Endothelial cell of umbilical vein (primary cell): ENCODE results near the gene ACAD11. TPM values are rescaled to one million over a fixed set of nuclear protein-coding genes. Genes with fewer than 3 reads are reported as not detected.

Experiments used
- BruUV-seq: library from RNA; stranded (reverse); fragments of 400-500 nt; replicated peaks from 2 replicates; lab custom pipeline; 2021; lab: Mats Ljungman, UMichigan
- CTCF ChIA-PET: fragments of 300-600, 350-600 bp; sonication (Branson Sonifier 250); formaldehyde crosslinking; loops from one replicate; lab custom pipeline; 2021; ENCODE audit warnings: antibody characterized with exemption, inconsistent platforms; lab: Charles Lee
- POLR2A ChIA-PET: fragments of 300-600, 350-600 bp; sonication (Branson Sonifier 250); formaldehyde crosslinking; loops from one replicate; lab custom pipeline; 2021; ENCODE audit warnings: antibody characterized with exemption, inconsistent platforms; lab: Charles Lee
- DNase-seq: peaks from one replicate; pipeline ENCODE4 v3.0.0-alpha.2; 2011; ENCODE audit warnings: low read depth, low spot score
- FAIRE-seq: peaks from 2 replicates; lab custom pipeline; 2011; peaks lifted over from hg19 to GRCh38; lab: Jason Lieb, UNC
- H2AFZ ChIP-seq: 2 replicates; pipeline ENCODE4 v1.6.0; 2012; ENCODE audit warnings: low read depth, low read length, control low read depth, inconsistent platforms
- H3K27ac ChIP-seq: 2 replicates; pipeline ENCODE4 v1.5.1; 2011; ENCODE audit warnings: low read depth, mild to moderate bottlenecking, control low read depth, low read length, moderate library complexity; ENCODE audit not compliant: insufficient read depth
- H3K27me3 ChIP-seq, 2 experiments: 2 replicates each; pipeline versions ENCODE4 v1.6.0 to v1.6.1; 2011; ENCODE audit warnings: low read length in 2 of 2, mixed read lengths in 1 of 2; ENCODE audit not compliant: control insufficient read depth in 2 of 2, insufficient read depth in 2 of 2
- H3K36me3 ChIP-seq, 2 experiments: 2 replicates in 1 of 2; 3 replicates in 1 of 2; pipeline ENCODE4 v1.5.1; 2011; ENCODE audit warnings: low read length in 2 of 2, mild to moderate bottlenecking in 1 of 2, moderate library complexity in 1 of 2; ENCODE audit not compliant: control insufficient read depth in 2 of 2, insufficient read depth in 2 of 2; ENCODE audit errors: extremely low read depth in 1 of 2
- H3K4me1 ChIP-seq: 3 replicates; pipeline ENCODE4 v1.5.1; 2011; ENCODE audit warnings: mild to moderate bottlenecking, low read length; ENCODE audit not compliant: control insufficient read depth, insufficient read depth; ENCODE audit errors: extremely low read depth
- H3K4me2 ChIP-seq: 2 replicates; pipeline ENCODE4 v1.6.1; 2011; ENCODE audit warnings: low read length, control low read depth, mixed read lengths; ENCODE audit not compliant: insufficient read depth
- H3K4me3 ChIP-seq, 3 experiments: fragments of 200-600 bp in 1 of 3; sonication (generic), shearing (Covaris generic) in 1 of 3; replicated peaks in 1 of 3; 2 replicates each; pipeline ENCODE4 v1.5.1; 2011 to 2016; ENCODE audit warnings: control low read depth in 3 of 3, low read length in 3 of 3, mild to moderate bottlenecking in 2 of 3, inconsistent platforms in 1 of 3, low read depth in 1 of 3, moderate library complexity in 1 of 3; ENCODE audit not compliant: insufficient read depth in 1 of 3
- H3K79me2 ChIP-seq: 2 replicates; pipeline ENCODE4 v1.6.0; 2012; ENCODE audit warnings: low read length, inconsistent platforms; ENCODE audit not compliant: control insufficient read depth, insufficient read depth
- H3K9ac ChIP-seq: replicated peaks from 2 replicates; pipeline ENCODE3; 2011; ENCODE audit warnings: low read length, control low read depth; ENCODE audit not compliant: insufficient read depth; ENCODE audit errors: extremely low read depth
- H3K9me1 ChIP-seq: replicated peaks from 3 replicates; pipeline ENCODE4 v1.6.0; 2011; ENCODE audit warnings: mild to moderate bottlenecking, low read length; ENCODE audit not compliant: control insufficient read depth, insufficient read depth; ENCODE audit errors: extremely low read depth
- H3K9me3 ChIP-seq: replicated peaks from 2 replicates; pipeline ENCODE4 v1.5.1; 2012; ENCODE audit warnings: low read length, inconsistent platforms; ENCODE audit not compliant: control insufficient read depth, insufficient read depth
- H4K20me1 ChIP-seq: replicated peaks from 2 replicates; pipeline ENCODE3; 2011; ENCODE audit warnings: mild to moderate bottlenecking, low read length; ENCODE audit not compliant: control insufficient read depth, insufficient read depth; ENCODE audit errors: extremely low read depth
- EZH2 ChIP-seq: IDR thresholded peaks from 2 replicates; pipeline ENCODE4 v1.6.1; 2012; ENCODE audit warnings: borderline replicate concordance, low read depth, mild to moderate bottlenecking, moderate library complexity, low read length, inconsistent platforms; ENCODE audit not compliant: severe bottlenecking
- FOS ChIP-seq: IDR thresholded peaks from 2 replicates; pipeline ENCODE4 v1.6.1; 2011; ENCODE audit warnings: mild to moderate bottlenecking, low read length, moderate library complexity, borderline replicate concordance; ENCODE audit not compliant: insufficient read depth
- GATA2 ChIP-seq: IDR thresholded peaks from 2 replicates; pipeline ENCODE4 v1.7.0; 2011; ENCODE audit warnings: low read depth, mild to moderate bottlenecking, moderate library complexity, mixed read lengths, low read length; ENCODE audit not compliant: insufficient read length, insufficient read depth
- JUN ChIP-seq: IDR thresholded peaks from 2 replicates; pipeline ENCODE4 v1.6.1; 2011; ENCODE audit warnings: borderline replicate concordance, low read depth; ENCODE audit not compliant: insufficient read length, insufficient read depth
- MAX ChIP-seq: IDR thresholded peaks from 2 replicates; pipeline ENCODE4 v1.6.1; 2011; ENCODE audit not compliant: insufficient read depth, insufficient read length
- MYC ChIP-seq: IDR thresholded peaks from one replicate; pipeline ENCODE4 v1.6.1; 2011; ENCODE audit warnings: mild to moderate bottlenecking, low read depth, low read length
- POLR2A ChIP-seq: IDR thresholded peaks from 2 replicates; pipeline ENCODE4 v1.6.1; 2012; ENCODE audit warnings: low read depth, mild to moderate bottlenecking, control low read depth, low read length
- POLR2AphosphoS5 ChIP-seq: IDR thresholded peaks from 2 replicates; pipeline ENCODE4 v1.6.1; 2012; ENCODE audit warnings: low read depth, mild to moderate bottlenecking, control low read depth, low read length, moderate library complexity; ENCODE audit not compliant: insufficient read depth
- dilution Hi-C: fragments of 300-500 bp; cut with MboI; formaldehyde crosslinking; loops from one replicate; pipeline ENCODE4 v1.15.0; 2019; ENCODE audit warnings: low sequenced_read_pairs; ENCODE audit not compliant: extremely low pct_ligation_motif_present
- intact Hi-C: fragments of 100-400 bp; cut with micrococcal nuclease; formaldehyde crosslinking; loops from one replicate; pipeline ENCODE4 v1.10.0; 2022
- polyA plus RNA-seq, 4 experiments: library from polyadenylated mRNA; depleted of rRNA in 3 of 4; stranded (reverse) in 3 of 4; unstranded in 1 of 4; fragments of >200 nt; gene quantifications; 2 replicates each; pipeline versions ENCODE4 v1.2.1 to v1.2.3, GENCODE V29; 2011 to 2012; ENCODE audit warnings: missing spikeins in 1 of 4
- total RNA-seq: library from RNA; stranded (reverse); gene quantifications from 2 replicates; pipeline ENCODE4 v1.2.3, GENCODE V29; 2021
- TF ChIP-seq, protein P1 (sequence below), 2 donors: IDR thresholded peaks; 1 replicate in 1 of 2; 2 replicates in 1 of 2; pipeline ENCODE4 v1.5.1; 2011; ENCODE audit warnings: low read length in 2 of 2, mild to moderate bottlenecking in 2 of 2, moderate library complexity in 2 of 2, control low read depth in 1 of 2, inconsistent platforms in 1 of 2, low read depth in 1 of 2; ENCODE audit not compliant: insufficient read depth in 1 of 2; ENCODE audit errors: extremely low read depth in 1 of 2

The ACAD11 gene
- total and polyA plus RNA-seq, 2 donors (not counting 3 experiments of a cell fraction or from before 2014, with no cell fraction given), result 9.6 to 17.9 TPM

DNA sequence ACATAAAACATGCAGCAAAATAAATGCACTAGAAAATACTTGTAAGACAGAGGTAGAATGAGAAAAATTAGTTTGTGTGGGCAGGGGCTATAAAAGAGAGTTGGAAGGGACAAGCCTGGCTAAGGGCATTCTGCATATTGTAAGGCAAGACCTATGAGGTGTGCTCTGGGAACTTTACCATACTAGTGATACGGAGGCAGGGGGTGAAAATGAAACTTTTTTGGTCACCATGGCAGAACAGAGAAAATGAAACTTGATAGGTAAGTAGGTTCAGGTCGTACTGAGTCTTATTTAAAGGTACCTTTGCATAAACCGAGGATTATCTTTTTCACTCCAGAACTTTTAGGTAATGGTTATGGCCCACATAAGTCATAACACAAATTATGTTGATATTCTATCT, 137.3 kb downstream of the ACAD11 start:
- no peaks in the 10 kb centered on the region for H3K9me1 ChIP-seq
- H3K9me3 ChIP-seq, result no peaks in the 10 kb centered on the region
- H3K36me3 ChIP-seq, result peaks cover 13 to 16% of the 10 kb centered on the region in 2 experiments
- no peaks in the 10 kb centered on the region for H3K27me3 ChIP-seq
- no peaks in the 10 kb centered on the region for H3K4me1 ChIP-seq
- H3K4me3 ChIP-seq, result no peak overlapping the region
- H3K27ac ChIP-seq, result no peak overlapping the region
- DNase-seq (no peak), FAIRE-seq (no peak)
- dilution Hi-C loops, result no loop called here
- ChIA-PET CTCF (interaction anchor here (0.9 kb wide), 1 partner anchor 117 kb away, joined by 3 read pairs; no protein-coding TSS in a partner anchor), POLR2A (no interaction called here)
- H2AFZ ChIP-seq, result no peak overlapping the region
- BruUV-seq, result no TSS peak
- no peak overlapping the region for H3K9ac ChIP-seq
- intact Hi-C loops, result no loop called here
- TF ChIP-seq POLR2A, result no peak
- no peak for TF ChIP-seq FOS
- no peak for TF ChIP-seq POLR2AphosphoS5
- no peak for TF ChIP-seq GATA2
- TF ChIP-seq MYC, result no peak
- TF ChIP-seq, protein P1, sequence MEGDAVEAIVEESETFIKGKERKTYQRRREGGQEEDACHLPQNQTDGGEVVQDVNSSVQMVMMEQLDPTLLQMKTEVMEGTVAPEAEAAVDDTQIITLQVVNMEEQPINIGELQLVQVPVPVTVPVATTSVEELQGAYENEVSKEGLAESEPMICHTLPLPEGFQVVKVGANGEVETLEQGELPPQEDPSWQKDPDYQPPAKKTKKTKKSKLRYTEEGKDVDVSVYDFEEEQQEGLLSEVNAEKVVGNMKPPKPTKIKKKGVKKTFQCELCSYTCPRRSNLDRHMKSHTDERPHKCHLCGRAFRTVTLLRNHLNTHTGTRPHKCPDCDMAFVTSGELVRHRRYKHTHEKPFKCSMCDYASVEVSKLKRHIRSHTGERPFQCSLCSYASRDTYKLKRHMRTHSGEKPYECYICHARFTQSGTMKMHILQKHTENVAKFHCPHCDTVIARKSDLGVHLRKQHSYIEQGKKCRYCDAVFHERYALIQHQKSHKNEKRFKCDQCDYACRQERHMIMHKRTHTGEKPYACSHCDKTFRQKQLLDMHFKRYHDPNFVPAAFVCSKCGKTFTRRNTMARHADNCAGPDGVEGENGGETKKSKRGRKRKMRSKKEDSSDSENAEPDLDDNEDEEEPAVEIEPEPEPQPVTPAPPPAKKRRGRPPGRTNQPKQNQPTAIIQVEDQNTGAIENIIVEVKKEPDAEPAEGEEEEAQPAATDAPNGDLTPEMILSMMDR (IDR thresholded peaks at IDR 0.05; ENCODE audit: extremely low read depth in 1 of 2, insufficient read depth in 1 of 2, low read depth in 1 of 2, low read length in 2 of 2), result no peak
- TF ChIP-seq JUN, result no peak
- no peak for TF ChIP-seq EZH2
- TF ChIP-seq MAX, result no peak
- H3K4me2 ChIP-seq, result no peak overlapping the region
- no peaks in the 10 kb centered on the region for H4K20me1 ChIP-seq
- no peaks in the 10 kb centered on the region for H3K79me2 ChIP-seq
